ENCODE results near the gene EIF4B.

EIF4B gene

GRCh38 chr12:53042607-53043454 lies 36.6 kb downstream of the EIF4B start:
- no peak overlapping the region for H3K4me3 ChIP-seq (ENCODE audit: low read length)
- no peak for DNase-seq (ENCODE audit: low read depth, low spot score)

GRCh38 chr12:53044052-53044581 lies 37.9 kb downstream of the EIF4B start:
- no peak overlapping the region for H3K4me3 ChIP-seq (ENCODE audit: low read length)
- DNase-seq (ENCODE audit: low read depth, low spot score) = no peak

- no peak for DNase-seq (ENCODE audit: low read depth, low spot score)
Observed at GRCh38 chr12:53044896-53045695, 38.8 kb downstream of the EIF4B start.

GRCh38 chr12:53045696-53046045 lies 39.4 kb downstream of the EIF4B start:
- no peak overlapping the region for H3K4me3 ChIP-seq (ENCODE audit: low read length)
- no peak for DNase-seq (ENCODE audit: low read depth, low spot score)

More at GRCh38 chr12:53044896-53045695, 38.8 kb downstream of the EIF4B start:
- H3K4me3 ChIP-seq (ENCODE audit: low read length) = no peak overlapping the region

- DNase-seq (ENCODE audit: low read depth, low spot score) = peak; percentile 32
- H3K4me3 ChIP-seq (ENCODE audit: low read length) = peak overlapping the region; percentile 78
Observed at GRCh38 chr12:53046655-53047220, 40.5 kb downstream of the EIF4B start.

- DNase-seq (ENCODE audit: low read depth, low spot score) = peak; percentile 29
- peak overlapping the region; percentile 78 for H3K4me3 ChIP-seq (ENCODE audit: low read length)
Observed at GRCh38 chr12:53047221-53048032, 41.2 kb downstream of the EIF4B start.

- no peak for DNase-seq (ENCODE audit: low read depth, low spot score)
Observed at GRCh38 chr12:53048033-53048779, 42.0 kb downstream of the EIF4B start.

GRCh38 chr12:53048780-53049401 lies 42.6 kb downstream of the EIF4B start:
- H3K4me3 ChIP-seq (ENCODE audit: low read length) = no peak overlapping the region
- no peak for DNase-seq (ENCODE audit: low read depth, low spot score)

More at GRCh38 chr12:53048033-53048779, 42.0 kb downstream of the EIF4B start:
- peak overlapping the region; percentile 52 for H3K4me3 ChIP-seq (ENCODE audit: low read length)

GRCh38 chr12:53049571-53050318 lies 43.5 kb downstream of the EIF4B start, which contains the start of gene TNS2:
Gene TNS2, plus strand, starts transcription at chr12:53050065. Its CDS starts 121 bp downstream, at chr12:53050186.
- H3K4me3 ChIP-seq (ENCODE audit: low read length) = no peak within 1 kb of the TSS
- DNase-seq (ENCODE audit: low read depth, low spot score) = no peak

GRCh38 chr12:53050426-53051057 lies 44.3 kb downstream of the EIF4B start:
- no peak overlapping the region for H3K4me3 ChIP-seq (ENCODE audit: low read length)
- no peak for DNase-seq (ENCODE audit: low read depth, low spot score)

- no peak overlapping the region for H3K4me3 ChIP-seq (ENCODE audit: low read length)
Observed at GRCh38 chr12:53051058-53051880, 45.0 kb downstream of the EIF4B start.

GRCh38 chr12:53051881-53052412 lies 45.7 kb downstream of the EIF4B start:
- H3K4me3 ChIP-seq (ENCODE audit: low read length) = no peak overlapping the region
- no peak for DNase-seq (ENCODE audit: low read depth, low spot score)

More at GRCh38 chr12:53051058-53051880, 45.0 kb downstream of the EIF4B start:
- DNase-seq (ENCODE audit: low read depth, low spot score) = no peak

- no peak for DNase-seq (ENCODE audit: low read depth, low spot score)
- H3K4me3 ChIP-seq (ENCODE audit: low read length) = no peak overlapping the region
Observed at GRCh38 chr12:53052419-53053217, 46.4 kb downstream of the EIF4B start.

GRCh38 chr12:53053218-53054111 lies 47.2 kb downstream of the EIF4B start:
- H3K4me3 ChIP-seq (ENCODE audit: low read length) = peak overlapping the region; percentile 78
- peak; percentile 37 for DNase-seq (ENCODE audit: low read depth, low spot score)
